Measurements from ENCODE around the gene CDKN2C. TPM values are rescaled to one million over a fixed set of nuclear protein-coding genes. Genes with fewer than 3 reads are reported as not detected.

Gene CDKN2C
- total RNA-seq, 4 donors from 2014 or later, result 21.1 to 52.1 (median 38.8) TPM

- no peaks in the 10 kb centered on the region for H3K27me3 ChIP-seq
- no peak for TF ChIP-seq POLR2AphosphoS5 (IDR thresholded peaks at IDR 0.05)
- no peak for TF ChIP-seq EP300 (IDR thresholded peaks at IDR 0.05)
- no peak for TF ChIP-seq POLR2A (IDR thresholded peaks at IDR 0.05)
- TF ChIP-seq, protein P1, sequence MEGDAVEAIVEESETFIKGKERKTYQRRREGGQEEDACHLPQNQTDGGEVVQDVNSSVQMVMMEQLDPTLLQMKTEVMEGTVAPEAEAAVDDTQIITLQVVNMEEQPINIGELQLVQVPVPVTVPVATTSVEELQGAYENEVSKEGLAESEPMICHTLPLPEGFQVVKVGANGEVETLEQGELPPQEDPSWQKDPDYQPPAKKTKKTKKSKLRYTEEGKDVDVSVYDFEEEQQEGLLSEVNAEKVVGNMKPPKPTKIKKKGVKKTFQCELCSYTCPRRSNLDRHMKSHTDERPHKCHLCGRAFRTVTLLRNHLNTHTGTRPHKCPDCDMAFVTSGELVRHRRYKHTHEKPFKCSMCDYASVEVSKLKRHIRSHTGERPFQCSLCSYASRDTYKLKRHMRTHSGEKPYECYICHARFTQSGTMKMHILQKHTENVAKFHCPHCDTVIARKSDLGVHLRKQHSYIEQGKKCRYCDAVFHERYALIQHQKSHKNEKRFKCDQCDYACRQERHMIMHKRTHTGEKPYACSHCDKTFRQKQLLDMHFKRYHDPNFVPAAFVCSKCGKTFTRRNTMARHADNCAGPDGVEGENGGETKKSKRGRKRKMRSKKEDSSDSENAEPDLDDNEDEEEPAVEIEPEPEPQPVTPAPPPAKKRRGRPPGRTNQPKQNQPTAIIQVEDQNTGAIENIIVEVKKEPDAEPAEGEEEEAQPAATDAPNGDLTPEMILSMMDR (IDR thresholded peaks at IDR 0.05), result no peak
- H3K36me3 ChIP-seq, result no peaks in the 10 kb centered on the region
- H3K4me3 ChIP-seq, result peak overlapping the region; percentile 56 to 69
- no peaks in the 10 kb centered on the region for H3K9me3 ChIP-seq
- peak overlapping the region; percentile 83 to 98 (median 96) for H3K27ac ChIP-seq
- peaks cover 0 to 49% (median 0%) of the 10 kb centered on the region in 3 donors for H3K4me1 ChIP-seq
- 2 to 9% methylated on average over 6 of the region's 6 CpGs for WGBS, 2 donors (ENCODE audit: low coverage in 1 of 2)
- ATAC-seq, result no peak
Measured at GRCh38 chr1:50970509-50970887, 453 bp downstream of the CDKN2C start.

- WGBS, 2 donors (ENCODE audit: low coverage in 1 of 2), result 4 to 5% methylated on average over 7 of the region's 7 CpGs
Measured at GRCh38 chr1:50970931-50971582, 1.0 kb downstream of the CDKN2C start.

DNA sequence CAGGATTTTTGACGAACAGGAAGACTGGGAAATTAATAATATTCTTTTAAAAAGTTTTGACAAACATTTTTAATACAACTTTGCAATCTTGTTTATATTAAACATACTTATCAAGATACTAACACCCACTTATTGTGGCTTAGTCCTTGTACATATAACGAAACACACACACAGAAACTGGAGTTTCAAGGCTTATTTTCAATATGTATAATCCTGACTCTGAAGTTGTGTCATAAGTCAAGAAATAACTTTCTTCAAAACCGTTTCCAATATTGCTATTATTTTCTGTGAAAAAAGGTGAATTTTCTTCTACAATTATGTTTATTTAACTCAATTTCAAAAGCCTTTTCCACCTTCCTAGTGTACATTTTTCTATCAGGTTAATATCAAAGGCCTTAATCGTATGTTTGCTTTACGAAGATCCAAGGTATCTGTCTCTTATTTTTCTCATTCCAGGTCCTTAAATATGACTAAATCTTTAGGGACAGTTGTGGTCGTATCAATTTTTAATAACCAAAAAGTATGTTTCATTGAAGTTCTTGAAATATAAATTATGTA is 1.8 kb downstream of the CDKN2C start:
- Histone ChIP-seq H3K4me1 (peaks cover 0 to 56% (median 0%) of the 10 kb centered on the region in 3 donors), H3K27me3 (no peaks in the 10 kb centered on the region), H3K27ac (peak overlapping the region in 3 of 4 donors; percentile 83 to 98 (median 98)), H3K36me3 (no peaks in the 10 kb centered on the region), H3K9me3 (no peaks in the 10 kb centered on the region), H3K4me3 (peak overlapping the region; percentile 56 to 69)
- TF ChIP-seq POLR2AphosphoS5 (IDR thresholded peaks at IDR 0.05), result no peak
- TF ChIP-seq, protein P1 (IDR thresholded peaks at IDR 0.05), result no peak
- TF ChIP-seq POLR2A (IDR thresholded peaks at IDR 0.05), result no peak
- no peak for TF ChIP-seq EP300 (IDR thresholded peaks at IDR 0.05)
- 21 to 29% methylated on average over 6 of the region's 6 CpGs for WGBS, 2 donors (ENCODE audit: low coverage in 1 of 2)
- no peak for ATAC-seq

More at GRCh38 chr1:50970931-50971582, 1.0 kb downstream of the CDKN2C start:
- H3K27me3 ChIP-seq, result no peaks in the 10 kb centered on the region
- peak overlapping the region; percentile 56 to 69 for H3K4me3 ChIP-seq
- peak overlapping the region; percentile 83 to 98 (median 96) for H3K27ac ChIP-seq
- peaks cover 0 to 53% (median 0%) of the 10 kb centered on the region in 3 donors for H3K4me1 ChIP-seq
- H3K36me3 ChIP-seq, result no peaks in the 10 kb centered on the region
- no peak for ATAC-seq
- TF ChIP-seq POLR2A (IDR thresholded peaks at IDR 0.05) (no peak), POLR2AphosphoS5 (IDR thresholded peaks at IDR 0.05) (no peak), EP300 (IDR thresholded peaks at IDR 0.05) (no peak)
- TF ChIP-seq, protein P1 (IDR thresholded peaks at IDR 0.05), result no peak
- no peaks in the 10 kb centered on the region for H3K9me3 ChIP-seq

DNA sequence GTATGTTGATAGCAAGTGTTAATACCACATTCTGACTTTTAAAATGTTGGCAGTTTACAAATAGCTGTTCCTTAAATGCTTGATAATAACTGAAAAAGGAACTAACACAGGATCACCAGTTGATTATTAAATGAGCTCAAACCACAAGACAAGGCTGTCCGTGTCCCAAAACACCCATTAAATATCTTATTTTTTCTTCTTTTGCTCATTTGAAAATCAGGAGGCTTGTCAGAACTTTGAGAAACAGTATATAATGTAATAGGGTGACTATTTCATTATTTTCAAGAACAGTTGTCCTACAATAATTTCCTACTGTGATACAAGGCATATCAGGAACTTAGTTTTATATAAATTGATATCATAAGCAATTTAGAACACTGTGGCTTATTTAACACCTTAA is 2.7 kb downstream of the CDKN2C start:
- no peak for ATAC-seq
- peaks cover 0 to 50% (median 0%) of the 10 kb centered on the region in 3 donors for H3K4me1 ChIP-seq
- H3K36me3 ChIP-seq, result no peaks in the 10 kb centered on the region
- 7 to 23% methylated on average over 1 of the region's 1 CpG for WGBS, 2 donors (ENCODE audit: low coverage in 1 of 2)
- no peak for TF ChIP-seq POLR2A (IDR thresholded peaks at IDR 0.05)
- no peak for TF ChIP-seq POLR2AphosphoS5 (IDR thresholded peaks at IDR 0.05)
- TF ChIP-seq, protein P1 (IDR thresholded peaks at IDR 0.05), result no peak
- no peak for TF ChIP-seq EP300 (IDR thresholded peaks at IDR 0.05)
- H3K27ac ChIP-seq, result peak overlapping the region in 3 of 4 donors; percentile 27 to 98 (median 98)
- H3K27me3 ChIP-seq, result no peaks in the 10 kb centered on the region
- H3K9me3 ChIP-seq, result no peaks in the 10 kb centered on the region
- H3K4me3 ChIP-seq, result peak overlapping the region; percentile 7 to 69

All from gastroesophageal sphincter (tissue), 4 donors.